ENCODE measurements around the gene FDXR.

GRCh38 chr17:74846621-74847020 lies 26.2 kb downstream of the FDXR start:
- TF ChIP-seq CC2D1A (IDR thresholded peaks at IDR 0.05) (no peak), CTCF (IDR thresholded peaks at IDR 0.05 in 2 of 3, conservative IDR thresholded peaks at IDR 0.05 in 1 of 3; ENCODE audit: insufficient read depth in 2 of 3, low read depth in 1 of 3, low read length in 3 of 3) (no peak), MTF1 (CRISPR knock-in tag; IDR thresholded peaks at IDR 0.05; ENCODE audit: borderline replicate concordance) (no peak), TAF9B (IDR thresholded peaks at IDR 0.05; ENCODE audit: partially characterized antibody) (no peak)
